Activated naive CD8-positive, alpha-beta T cell treated with anti-CD3 and anti-CD28 coated beads, Interleukin-2, amount 50 U/mL, for 16 hours (primary cell): Measurements from ENCODE around the gene LCTL.
"Not testable (repeated sequence)": the region's sequence is repeated elsewhere in the genome, so short reads cannot be mapped to it uniquely, and the experiment has no call there.

ENCODE experiments used
- DNase-seq: peaks from one replicate; pipeline ENCODE4 v3.0.0-alpha.2; 2020; ENCODE audit warnings: low read depth, low spot score

LCTL gene

GRCh38 chr15:66591322-66591862 is 25.6 kb upstream of the LCTL start:
- no peak for DNase-seq

- DNase-seq: no peak
Observed at GRCh38 chr15:66590435-66590834, 24.6 kb upstream of the LCTL start.

GRCh38 chr15:66589429-66589828 is 23.6 kb upstream of the LCTL start:
- not testable (repeated sequence) for DNase-seq

GRCh38 chr15:66588971-66589370 is 23.2 kb upstream of the LCTL start:
- no peak for DNase-seq

GRCh38 chr15:66588537-66588936 is 22.7 kb upstream of the LCTL start:
- DNase-seq: no peak

- no peak for DNase-seq
Observed at GRCh38 chr15:66587749-66588148, 22.0 kb upstream of the LCTL start.

GRCh38 chr15:66587020-66587419 is 21.2 kb upstream of the LCTL start:
- no peak for DNase-seq

GRCh38 chr15:66586155-66586976 is 20.6 kb upstream of the LCTL start:
- DNase-seq: no peak

GRCh38 chr15:66581972-66582537 is 16.3 kb upstream of the LCTL start:
- DNase-seq: no peak

GRCh38 chr15:66580643-66581042 is 14.8 kb upstream of the LCTL start:
- DNase-seq: no peak

- DNase-seq: no peak
Observed at GRCh38 chr15:66578286-66578875, 12.6 kb upstream of the LCTL start.

- no peak for DNase-seq
Observed at GRCh38 chr15:66574596-66574950, 8.8 kb upstream of the LCTL start.

GRCh38 chr15:66573719-66574595 is 8.2 kb upstream of the LCTL start:
- no peak for DNase-seq

- DNase-seq: no peak
Observed at GRCh38 chr15:66573348-66573718, 7.5 kb upstream of the LCTL start.

GRCh38 chr15:66572146-66572545 is 6.3 kb upstream of the LCTL start:
- no peak for DNase-seq

- no peak for DNase-seq
Observed at GRCh38 chr15:66570842-66571478, 5.2 kb upstream of the LCTL start.

GRCh38 chr15:66570327-66570726 is 4.5 kb upstream of the LCTL start:
- DNase-seq: no peak

GRCh38 chr15:66569461-66570137 is 3.8 kb upstream of the LCTL start:
- no peak for DNase-seq

GRCh38 chr15:66567897-66568296 is 2.1 kb upstream of the LCTL start:
- no peak for DNase-seq

GRCh38 chr15:66566963-66567531 is 1.2 kb upstream of the LCTL start:
- peak; percentile 21 for DNase-seq
